Central memory CD8-positive, alpha-beta T cell (primary cell): ENCODE measurements around the gene PLCB1.

Experiments used
- ATAC-seq: fragments of 150-1000 bp; cut with Tn5 transposase; replicated peaks from 2 replicates; pipeline ENCODE4 v1.10.0; 2022; ENCODE audit warnings: mild to moderate bottlenecking, moderate FRiP score, moderate number of reproducible peaks; ENCODE audit not compliant: poor library complexity, severe bottlenecking; ENCODE audit errors: extremely low read depth
- DNase-seq, 2 donors: peaks; one replicate each; pipeline ENCODE4 v3.0.0; 2021; ENCODE audit warnings: low spot score in 2 of 2
- H3K27ac Mint-ChIP-seq: one replicate; pipeline ENCODE4 v1.8.0; 2022; ENCODE audit warnings: low read depth, mild to moderate bottlenecking, moderate library complexity, mixed read lengths
- H3K27me3 Mint-ChIP-seq: one replicate; pipeline ENCODE4 v1.8.0; 2022; ENCODE audit warnings: mixed read lengths
- H3K36me3 Mint-ChIP-seq: one replicate; pipeline ENCODE4 v1.8.0; 2022; ENCODE audit warnings: mild to moderate bottlenecking, moderate library complexity, mixed read lengths; ENCODE audit not compliant: insufficient read depth
- H3K4me1 Mint-ChIP-seq: one replicate; pipeline ENCODE4 v1.8.0; 2022; ENCODE audit warnings: mixed read lengths
- H3K4me3 Mint-ChIP-seq: one replicate; pipeline ENCODE4 v1.8.0; 2022; ENCODE audit warnings: mild to moderate bottlenecking, moderate library complexity, mixed read lengths
- H3K9me3 Mint-ChIP-seq: one replicate; pipeline ENCODE4 v1.8.0; 2022; ENCODE audit warnings: mixed read lengths

Gene PLCB1

DNA sequence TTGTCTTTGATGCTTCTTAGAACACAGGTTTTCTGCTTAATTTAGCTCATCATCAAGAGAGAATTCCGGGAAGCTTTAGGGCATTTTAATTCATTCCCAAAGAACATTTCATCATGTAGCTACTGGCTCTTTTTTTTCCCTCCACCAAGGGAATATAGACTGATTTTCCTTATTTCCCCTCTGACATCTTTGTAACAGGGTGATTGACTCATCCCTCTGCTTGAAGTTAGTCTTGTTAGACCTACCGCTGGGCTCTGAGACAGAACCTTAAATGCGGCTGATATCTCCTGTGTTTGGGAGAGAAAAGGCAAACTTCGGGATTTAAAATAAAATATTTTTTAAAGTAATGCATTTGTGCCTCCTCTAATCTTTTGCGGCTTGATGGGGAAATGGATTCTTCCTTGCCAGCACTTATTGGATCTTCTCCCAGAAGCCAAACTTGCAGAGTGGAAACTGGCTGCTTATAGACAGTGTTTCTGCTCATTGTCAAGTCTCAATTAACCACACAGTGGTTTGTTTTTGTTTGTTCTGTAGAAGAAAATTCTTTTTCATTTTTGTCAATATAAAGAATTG lies 664.1 kb downstream of the PLCB1 start:
- H3K36me3 Mint-ChIP-seq, result peaks cover 8% of the 10 kb centered on the region
- H3K27ac Mint-ChIP-seq, result no peak overlapping the region
- no peaks in the 10 kb centered on the region for H3K27me3 Mint-ChIP-seq
- no peak for ATAC-seq
- DNase-seq, result no peak
- H3K4me3 Mint-ChIP-seq, result no peak overlapping the region
- H3K9me3 Mint-ChIP-seq, result no peaks in the 10 kb centered on the region
- no peaks in the 10 kb centered on the region for H3K4me1 Mint-ChIP-seq

DNA sequence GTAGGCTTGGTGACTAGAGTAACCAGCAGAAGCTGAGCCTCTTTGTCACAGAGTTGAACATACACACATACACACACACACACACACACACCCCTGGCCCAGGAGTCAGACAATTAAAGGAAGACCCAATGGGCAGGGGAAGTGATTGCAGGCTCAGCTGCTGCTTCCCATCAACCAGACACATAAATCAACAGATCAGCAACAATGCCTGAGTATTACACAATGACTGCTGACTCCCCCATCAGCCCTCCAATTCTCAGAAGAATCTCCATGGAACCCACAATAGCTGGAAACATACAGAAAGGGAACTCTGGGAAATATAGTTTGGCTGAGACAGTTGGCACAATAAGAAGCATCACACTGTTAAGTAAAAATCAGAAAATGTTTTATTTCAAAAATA lies 666.4 kb downstream of the PLCB1 start:
- Mint-ChIP-seq H3K27me3 (no peaks in the 10 kb centered on the region), H3K9me3 (no peaks in the 10 kb centered on the region), H3K4me1 (no peaks in the 10 kb centered on the region), H3K4me3 (no peak overlapping the region), H3K36me3 (peaks cover 5% of the 10 kb centered on the region), H3K27ac (no peak overlapping the region)
- ATAC-seq (no peak), DNase-seq (no peak)

DNA sequence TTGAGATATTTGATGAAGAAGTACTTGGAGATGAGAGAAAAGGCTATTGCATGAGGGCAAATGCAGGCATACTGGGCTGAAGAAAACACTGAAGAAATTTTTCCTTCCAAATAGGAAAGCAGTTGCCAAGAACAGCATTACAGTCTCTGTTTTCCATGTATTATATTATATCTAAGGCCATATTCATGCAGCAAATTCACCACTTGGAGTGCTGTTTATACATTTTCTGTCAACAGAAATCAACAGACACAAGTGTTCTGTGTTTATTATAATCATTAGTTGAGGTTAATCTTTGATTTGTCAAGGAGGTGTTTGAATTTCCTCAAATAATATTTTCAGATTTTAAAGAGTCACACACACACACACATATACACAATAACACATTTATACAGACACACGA lies 668.0 kb downstream of the PLCB1 start:
- no peak for ATAC-seq
- peaks cover 5% of the 10 kb centered on the region for H3K36me3 Mint-ChIP-seq
- no peaks in the 10 kb centered on the region for H3K9me3 Mint-ChIP-seq
- H3K27me3 Mint-ChIP-seq, result no peaks in the 10 kb centered on the region
- no peak overlapping the region for H3K27ac Mint-ChIP-seq
- H3K4me1 Mint-ChIP-seq, result no peaks in the 10 kb centered on the region
- no peak for DNase-seq
- H3K4me3 Mint-ChIP-seq, result no peak overlapping the region

DNA sequence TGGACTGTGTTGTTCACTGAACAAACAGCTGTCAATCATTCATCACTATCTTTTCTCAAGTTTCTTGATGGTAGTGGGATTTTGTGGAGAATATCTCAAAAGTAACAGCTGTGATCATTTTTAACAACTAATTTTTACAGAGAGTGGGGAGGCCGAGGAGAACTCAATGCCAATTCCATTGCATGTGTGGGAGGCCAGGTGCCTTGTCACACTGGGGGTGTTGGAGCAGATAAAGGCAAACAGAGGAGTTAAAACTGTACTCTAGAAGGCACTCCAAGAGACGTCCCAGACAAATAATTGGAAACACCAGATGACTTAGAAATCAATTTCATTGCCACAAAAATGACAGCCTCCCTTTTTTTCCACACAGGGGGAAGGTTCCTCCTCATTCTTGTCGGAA lies 669.6 kb downstream of the PLCB1 start:
- H3K4me1 Mint-ChIP-seq, result no peaks in the 10 kb centered on the region
- H3K27ac Mint-ChIP-seq, result no peak overlapping the region
- DNase-seq (no peak), ATAC-seq (no peak)
- peaks cover 5% of the 10 kb centered on the region for H3K36me3 Mint-ChIP-seq
- H3K4me3 Mint-ChIP-seq, result no peak overlapping the region
- H3K9me3 Mint-ChIP-seq, result no peaks in the 10 kb centered on the region
- H3K27me3 Mint-ChIP-seq, result no peaks in the 10 kb centered on the region

DNA sequence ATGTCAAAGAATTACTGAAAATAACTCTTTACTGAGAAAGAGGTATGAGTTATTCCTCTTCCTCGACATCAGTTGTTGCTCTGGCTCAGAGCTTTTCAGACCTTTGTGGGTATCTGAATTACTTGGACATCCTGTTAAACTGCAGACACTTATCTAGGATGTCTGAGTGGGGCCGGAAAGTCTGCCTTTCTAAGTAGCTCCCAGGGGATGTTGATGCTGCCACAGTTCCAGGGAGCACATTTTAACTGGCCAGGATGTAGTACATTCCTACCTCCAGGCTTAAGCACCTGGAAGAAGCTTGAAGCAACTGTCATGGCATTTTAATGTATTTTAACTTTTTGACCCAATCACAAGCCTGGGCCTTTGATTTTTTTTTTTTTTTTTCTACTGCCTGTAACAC lies 671.0 kb downstream of the PLCB1 start:
- H3K27ac Mint-ChIP-seq, result no peak overlapping the region
- no peaks in the 10 kb centered on the region for H3K4me1 Mint-ChIP-seq
- no peaks in the 10 kb centered on the region for H3K27me3 Mint-ChIP-seq
- DNase-seq, result no peak
- peaks cover 4% of the 10 kb centered on the region for H3K36me3 Mint-ChIP-seq
- no peaks in the 10 kb centered on the region for H3K9me3 Mint-ChIP-seq
- no peak for ATAC-seq
- no peak overlapping the region for H3K4me3 Mint-ChIP-seq

DNA sequence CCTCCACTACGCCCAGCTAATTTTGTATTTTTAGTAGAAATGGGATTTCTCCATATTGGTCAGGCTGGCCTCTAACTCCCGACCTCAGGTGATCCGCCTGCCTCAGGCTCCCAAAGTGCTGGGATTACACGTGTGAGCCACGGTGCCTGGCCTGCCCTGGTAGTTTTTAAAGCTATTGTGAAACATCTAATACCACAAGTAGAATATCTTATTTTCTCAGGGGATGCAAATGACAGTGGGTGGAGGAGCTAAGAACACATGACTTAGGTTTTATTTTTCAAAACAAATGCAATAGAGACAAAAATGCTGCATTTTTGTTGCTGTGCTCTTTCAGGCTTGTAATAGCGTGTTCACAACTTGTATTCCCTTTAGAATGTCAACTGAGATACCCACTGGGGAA lies 671.9 kb downstream of the PLCB1 start:
- H3K27me3 Mint-ChIP-seq, result no peaks in the 10 kb centered on the region
- DNase-seq (no peak), ATAC-seq (no peak)
- no peaks in the 10 kb centered on the region for H3K9me3 Mint-ChIP-seq
- H3K4me3 Mint-ChIP-seq, result no peak overlapping the region
- H3K36me3 Mint-ChIP-seq, result peaks cover 3% of the 10 kb centered on the region
- H3K27ac Mint-ChIP-seq, result no peak overlapping the region
- H3K4me1 Mint-ChIP-seq, result no peaks in the 10 kb centered on the region

DNA sequence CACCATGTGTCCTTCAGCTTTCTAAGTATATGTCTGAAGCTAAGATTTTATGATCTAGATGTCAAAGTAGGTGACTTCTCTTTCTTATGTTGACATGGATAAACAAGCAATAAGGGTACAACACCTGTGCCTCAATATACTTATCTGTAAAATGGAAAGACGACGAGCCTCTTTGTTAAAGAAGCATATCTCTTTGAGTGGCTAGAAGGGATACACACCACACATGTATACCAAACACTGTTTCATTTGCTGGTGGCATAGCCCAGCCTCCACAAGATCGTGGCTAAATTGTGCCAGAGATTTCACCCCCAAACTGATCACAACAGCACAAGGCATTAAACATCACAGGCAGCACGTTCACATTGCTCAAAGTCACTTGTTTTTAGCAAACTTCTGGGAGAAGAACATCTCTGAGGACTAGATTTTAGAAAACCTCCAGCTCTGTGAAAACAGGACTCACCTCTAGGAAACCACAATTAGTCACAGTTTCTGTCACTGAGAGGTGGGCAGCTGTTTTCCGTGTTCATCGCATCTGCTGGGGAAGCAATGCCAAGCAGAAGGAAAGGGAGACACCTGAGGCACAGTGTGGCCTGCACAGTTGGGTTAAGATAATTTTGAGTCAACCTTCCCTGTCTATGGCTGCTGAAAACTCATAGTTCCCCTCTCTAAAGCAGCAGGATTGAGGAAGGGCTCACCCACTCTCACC lies 673.8 kb downstream of the PLCB1 start:
- Mint-ChIP-seq H3K27me3 (no peaks in the 10 kb centered on the region), H3K4me1 (no peaks in the 10 kb centered on the region), H3K36me3 (peaks cover 1% of the 10 kb centered on the region), H3K27ac (no peak overlapping the region), H3K4me3 (no peak overlapping the region), H3K9me3 (no peaks in the 10 kb centered on the region)
- ATAC-seq, result no peak
- no peak for DNase-seq

DNA sequence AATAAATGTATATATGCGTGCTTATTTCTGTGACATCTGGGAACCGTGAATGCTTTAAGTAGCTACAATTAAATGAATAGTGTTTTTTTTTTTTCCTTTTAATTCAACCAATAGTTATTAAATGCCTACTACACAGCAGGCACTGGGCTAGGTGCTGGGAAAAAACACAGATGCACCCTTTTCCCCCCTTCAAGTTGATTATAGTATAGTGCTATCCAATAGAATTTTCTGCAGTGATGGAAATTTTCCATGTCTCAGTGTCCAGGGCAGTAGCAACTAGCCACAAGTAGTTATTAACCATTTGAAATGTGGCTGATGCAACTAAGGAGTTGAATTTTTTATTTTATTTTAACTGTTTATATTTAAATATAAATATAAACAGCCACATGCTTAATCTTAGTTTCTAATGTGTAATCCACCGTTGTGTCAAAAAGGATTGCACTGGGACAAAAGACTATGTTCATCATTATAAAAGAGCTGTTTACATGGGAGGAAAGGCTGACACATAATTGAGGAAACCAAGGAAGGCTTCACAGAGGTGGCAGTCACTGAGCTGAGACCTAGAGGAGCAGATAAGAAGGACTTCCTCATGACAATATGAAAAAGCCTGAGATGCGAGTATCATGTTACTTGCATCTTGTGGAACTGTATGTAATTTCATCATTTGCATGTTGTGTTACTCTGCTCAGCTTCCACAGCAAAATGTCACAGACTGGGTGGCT lies 675.6 kb downstream of the PLCB1 start:
- Mint-ChIP-seq H3K4me1 (no peaks in the 10 kb centered on the region), H3K27ac (no peak overlapping the region), H3K36me3 (no peaks in the 10 kb centered on the region), H3K4me3 (no peak overlapping the region), H3K27me3 (no peaks in the 10 kb centered on the region), H3K9me3 (no peaks in the 10 kb centered on the region)
- no peak for DNase-seq
- ATAC-seq, result no peak

DNA sequence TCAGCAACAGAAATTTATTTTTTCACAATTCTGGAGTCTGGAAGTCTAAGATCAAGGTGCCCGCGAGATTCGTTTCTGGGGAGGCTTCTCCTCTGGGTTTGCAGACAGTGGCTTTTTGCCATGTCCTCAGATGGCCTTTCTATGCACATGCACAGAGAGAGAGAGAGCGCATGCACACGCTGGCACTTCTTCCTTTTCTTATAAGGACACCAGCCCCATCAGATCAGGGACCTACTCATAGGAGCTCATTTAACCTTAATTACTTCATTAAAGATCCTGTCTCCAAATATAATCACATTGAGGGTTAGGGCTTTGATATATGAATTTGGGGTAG lies 676.1 kb downstream of the PLCB1 start:
- no peaks in the 10 kb centered on the region for H3K36me3 Mint-ChIP-seq
- DNase-seq (no peak), ATAC-seq (no peak)
- H3K27me3 Mint-ChIP-seq, result no peaks in the 10 kb centered on the region
- no peaks in the 10 kb centered on the region for H3K9me3 Mint-ChIP-seq
- H3K4me3 Mint-ChIP-seq, result no peak overlapping the region
- no peaks in the 10 kb centered on the region for H3K4me1 Mint-ChIP-seq
- no peak overlapping the region for H3K27ac Mint-ChIP-seq

DNA sequence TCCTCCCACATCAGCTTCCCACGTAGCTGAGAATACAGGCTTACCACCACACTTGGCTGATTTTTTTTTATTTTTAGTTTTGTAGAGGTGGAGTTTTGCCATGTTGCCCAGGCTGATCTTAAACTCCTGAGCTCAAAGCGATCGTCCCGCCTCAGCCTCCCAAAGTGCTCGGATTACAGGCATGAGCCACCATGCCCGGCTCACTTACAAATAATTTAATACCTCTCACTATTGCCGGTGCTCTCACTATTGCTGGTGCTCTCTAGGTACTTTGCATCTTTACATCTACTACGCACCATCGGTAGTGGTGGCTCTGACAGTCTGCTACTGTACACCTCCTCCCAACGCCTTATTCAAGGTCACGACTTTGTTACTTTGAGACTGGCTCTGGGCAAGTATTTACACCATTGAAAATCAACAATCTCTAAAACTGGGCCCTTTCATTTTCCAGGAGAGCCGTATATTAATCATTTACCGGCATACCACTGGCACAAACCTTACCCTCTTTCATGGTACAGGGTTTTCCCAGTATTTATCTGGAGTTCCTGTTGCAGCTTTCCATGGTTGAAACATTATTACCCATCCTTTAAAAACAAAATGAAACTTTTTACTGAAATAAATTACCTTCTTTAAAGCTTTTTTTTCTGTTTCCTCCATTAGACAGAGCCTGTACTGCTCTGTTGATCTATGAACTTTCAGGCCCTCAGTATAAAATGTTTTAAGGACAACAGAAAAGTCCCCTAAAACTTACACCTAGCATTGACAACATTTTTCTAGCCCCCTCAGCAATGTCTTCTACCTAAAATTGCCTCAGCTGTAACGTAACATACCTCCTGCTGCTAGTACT lies 677.3 kb downstream of the PLCB1 start:
- DNase-seq, result no peak
- ATAC-seq, result no peak
- H3K27me3 Mint-ChIP-seq, result no peaks in the 10 kb centered on the region
- no peak overlapping the region for H3K4me3 Mint-ChIP-seq
- H3K36me3 Mint-ChIP-seq, result no peaks in the 10 kb centered on the region
- H3K9me3 Mint-ChIP-seq, result no peaks in the 10 kb centered on the region
- no peaks in the 10 kb centered on the region for H3K4me1 Mint-ChIP-seq
- H3K27ac Mint-ChIP-seq, result no peak overlapping the region

DNA sequence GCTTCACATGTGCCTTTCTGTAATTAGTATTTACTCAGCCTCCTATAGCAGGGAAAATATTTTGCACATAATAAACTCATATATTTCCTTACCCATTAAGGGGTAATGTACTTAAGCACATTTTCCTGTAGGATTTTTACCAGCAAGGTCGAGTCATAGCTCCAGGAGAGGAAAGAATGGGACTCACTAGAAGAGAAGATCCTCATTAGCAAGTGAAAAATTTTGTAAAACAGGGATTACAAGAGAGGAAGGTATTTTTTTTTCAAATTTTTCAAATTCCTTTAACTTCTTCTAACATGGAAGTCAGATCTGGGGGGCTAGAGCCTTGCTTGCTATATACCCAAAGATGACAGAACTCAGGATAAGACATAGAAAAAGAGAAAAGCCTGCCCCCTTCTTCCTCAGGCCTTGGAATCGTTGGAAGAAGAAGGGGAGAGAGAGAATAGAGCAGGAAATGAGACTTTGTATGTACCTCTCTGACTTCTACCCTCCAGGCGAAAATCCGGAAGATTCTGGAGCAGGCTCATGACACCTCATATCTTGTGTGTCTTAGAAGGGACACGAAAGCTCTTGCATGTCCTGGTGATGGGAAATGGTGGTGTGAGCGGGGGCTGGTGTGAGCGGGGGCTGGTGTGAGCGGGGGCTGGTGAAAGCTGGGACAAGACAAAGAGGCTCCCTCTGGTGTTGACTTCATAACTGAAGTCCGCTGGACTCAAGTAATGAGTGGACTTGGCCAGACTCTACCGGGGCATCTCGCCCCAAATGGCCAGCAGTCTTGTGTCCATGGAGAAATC lies 679.9 kb downstream of the PLCB1 start:
- Mint-ChIP-seq H3K4me3 (no peak overlapping the region), H3K4me1 (no peaks in the 10 kb centered on the region), H3K9me3 (no peaks in the 10 kb centered on the region), H3K27me3 (no peaks in the 10 kb centered on the region), H3K36me3 (no peaks in the 10 kb centered on the region), H3K27ac (no peak overlapping the region)
- DNase-seq, result no peak
- no peak for ATAC-seq

DNA sequence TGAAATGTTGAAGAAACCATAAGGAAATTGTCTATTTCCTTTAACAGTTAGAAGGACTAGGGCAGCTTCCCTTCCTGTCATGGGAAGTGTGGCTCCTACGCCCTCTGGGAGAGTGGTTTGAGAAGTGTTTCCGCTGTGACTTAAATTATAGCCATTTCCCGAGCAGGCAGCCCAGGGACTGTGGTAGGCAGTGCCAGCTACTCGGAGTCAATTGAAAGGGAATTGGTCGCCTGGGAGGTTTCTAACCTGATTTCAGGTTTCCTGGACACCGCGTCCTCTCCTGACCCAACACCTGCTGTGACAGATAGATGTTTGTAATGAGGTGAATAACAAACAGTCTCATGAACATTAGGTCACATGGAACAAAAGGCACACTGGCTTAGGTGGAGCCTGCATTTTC lies 680.8 kb downstream of the PLCB1 start:
- ATAC-seq, result no peak

More for the DNA sequence above, 680.8 kb downstream of the PLCB1 start:
- no peak for DNase-seq
- Mint-ChIP-seq H3K27ac (no peak overlapping the region), H3K27me3 (no peaks in the 10 kb centered on the region), H3K4me1 (no peaks in the 10 kb centered on the region), H3K4me3 (no peak overlapping the region), H3K36me3 (no peaks in the 10 kb centered on the region), H3K9me3 (no peaks in the 10 kb centered on the region)
